ENCODE measurements around the gene UPK1A. TPM values are rescaled to one million over a fixed set of nuclear protein-coding genes. Genes with fewer than 3 reads are reported as not detected.
A peak's percentile ranks its signal among the peaks of the same experiment; 100 is the strongest.

The UPK1A gene
- total and polyA plus RNA-seq, 2 donors (not counting 1 experiment from before 2014, with no cell fraction given), result 0.16 TPM; not detected in 1

- H3K4me3 Mint-ChIP-seq, result no peak overlapping the region
- no peaks in the 10 kb centered on the region for H3K4me1 Mint-ChIP-seq
- intact Hi-C loops (cut with micrococcal nuclease), result loop anchor here (1.0 to 5.0 kb wide), 8 partner anchors 8 to 360 kb away; partner anchors contain the start of genes ARHGAP33, HSPB6, PROSER3 and THAP8
- H3K27ac Mint-ChIP-seq, result no peak overlapping the region
- no peaks in the 10 kb centered on the region for H3K27me3 ChIP-seq (replicated peaks in 1 of 4; ENCODE audit: control extremely low read depth in 1 of 4, control insufficient read depth in 3 of 4, insufficient read depth in 4 of 4, low read length in 3 of 4)
- H4K20me1 ChIP-seq (ENCODE audit: control insufficient read depth, insufficient read depth, low read length, poor library complexity, severe bottlenecking), result no peaks in the 10 kb centered on the region
- H3K9me3 Mint-ChIP-seq (ENCODE audit: insufficient read depth), result no peaks in the 10 kb centered on the region
- no peaks in the 10 kb centered on the region for H3K4me1 ChIP-seq (ENCODE audit: control insufficient read depth in 2 of 2, insufficient read depth in 2 of 2, low read length in 2 of 2)
- ChIA-PET CTCF (interaction anchor here (0.6 to 7.7 kb wide), 19 partner anchors 9 to 434 kb away, joined by 3 to 123 read pairs (median 4); partner anchors contain the start of genes IGFLR1, LIN37, PSENEN and U2AF1L4), POLR2A (interaction anchor here (1.2 kb wide), 1 partner anchor 15 kb away, joined by 6 read pairs; no protein-coding TSS in a partner anchor)
- TF ChIP-seq EZH2 (IDR thresholded peaks at IDR 0.05; ENCODE audit: borderline replicate concordance, insufficient read depth, low read depth, low read length, poor library complexity, severe bottlenecking), result no peak
- TF ChIP-seq CTCF (IDR thresholded peaks at IDR 0.05), result peak; percentile 99
- DNase-seq (peak; percentile 92), ATAC-seq (ENCODE audit: low read depth) (peak; percentile 100)
- no peaks in the 10 kb centered on the region for H3K9me3 ChIP-seq (ENCODE audit: control extremely low read depth in 1 of 3, control insufficient read depth in 2 of 3, insufficient read depth in 1 of 3, low read length in 2 of 3)
- H3K4me2 ChIP-seq (replicated peaks; ENCODE audit: low read depth, low read length, poor library complexity, severe bottlenecking), result no peak overlapping the region
- H3K36me3 ChIP-seq (replicated peaks in 1 of 2; ENCODE audit: control extremely low read depth in 1 of 2, control insufficient read depth in 1 of 2, extremely low read depth in 1 of 2, insufficient read depth in 2 of 2, low read length in 1 of 2), result no peaks in the 10 kb centered on the region
- H3K27me3 Mint-ChIP-seq, result no peaks in the 10 kb centered on the region
- H3K27ac ChIP-seq (ENCODE audit: low read length in 2 of 2), result no peak overlapping the region
- H3K9ac ChIP-seq (ENCODE audit: low read length), result no peak overlapping the region
- no peak overlapping the region for H3K4me3 ChIP-seq (ENCODE audit: control extremely low read depth in 1 of 5, extremely low read depth in 1 of 5, insufficient read depth in 1 of 5, low read depth in 2 of 5, low read length in 4 of 5)
- H2AFZ ChIP-seq (ENCODE audit: insufficient read depth, low read depth, low read length, poor library complexity, severe bottlenecking), result peak overlapping the region; percentile 39
- H3K79me2 ChIP-seq (ENCODE audit: control insufficient read depth, insufficient read depth, low read length), result no peaks in the 10 kb centered on the region
- WGBS (ENCODE audit: insufficient coverage), result 31% methylated on average over 4 of the region's 8 CpGs
Observed at GRCh38 chr19:35693835-35694599, 27.7 kb downstream of the UPK1A start.

- intact Hi-C loops (cut with micrococcal nuclease), result no loop called here
- POLR2A ChIA-PET, result interaction anchor here (1.2 to 2.2 kb wide), 2 partner anchors 16 to 18 kb away, joined by 6 to 7 read pairs; no protein-coding TSS in a partner anchor
- H3K27ac Mint-ChIP-seq, result no peak overlapping the region
Observed at GRCh38 chr19:35695895-35696422, 29.6 kb downstream of the UPK1A start.

More at GRCh38 chr19:35695895-35696422, 29.6 kb downstream of the UPK1A start:
- H3K9ac ChIP-seq (ENCODE audit: low read length), result no peak overlapping the region
- DNase-seq, result no peak
- no peaks in the 10 kb centered on the region for H3K79me2 ChIP-seq (ENCODE audit: control insufficient read depth, insufficient read depth, low read length)
- H3K4me3 ChIP-seq (ENCODE audit: control extremely low read depth in 1 of 5, extremely low read depth in 1 of 5, insufficient read depth in 1 of 5, low read depth in 2 of 5, low read length in 4 of 5), result no peak overlapping the region
- CTCF ChIA-PET, result interaction anchor here (1.7 to 7.7 kb wide), 3 partner anchors 12 to 24 kb away, joined by 7 to 123 read pairs (median 32); no protein-coding TSS in a partner anchor
- H3K4me1 ChIP-seq (ENCODE audit: control insufficient read depth in 2 of 2, insufficient read depth in 2 of 2, low read length in 2 of 2), result no peaks in the 10 kb centered on the region
- H3K27me3 ChIP-seq (replicated peaks in 1 of 4; ENCODE audit: control extremely low read depth in 1 of 4, control insufficient read depth in 3 of 4, insufficient read depth in 4 of 4, low read length in 3 of 4), result no peaks in the 10 kb centered on the region
- H3K4me2 ChIP-seq (replicated peaks; ENCODE audit: low read depth, low read length, poor library complexity, severe bottlenecking), result no peak overlapping the region
- no peak for ATAC-seq (ENCODE audit: low read depth)
- no peaks in the 10 kb centered on the region for H3K9me3 ChIP-seq (ENCODE audit: control extremely low read depth in 1 of 3, control insufficient read depth in 2 of 3, insufficient read depth in 1 of 3, low read length in 2 of 3)
- H2AFZ ChIP-seq (ENCODE audit: insufficient read depth, low read depth, low read length, poor library complexity, severe bottlenecking), result no peak overlapping the region
- no peaks in the 10 kb centered on the region for H3K27me3 Mint-ChIP-seq
- H3K4me3 Mint-ChIP-seq, result no peak overlapping the region
- no peaks in the 10 kb centered on the region for H3K36me3 ChIP-seq (replicated peaks in 1 of 2; ENCODE audit: control extremely low read depth in 1 of 2, control insufficient read depth in 1 of 2, extremely low read depth in 1 of 2, insufficient read depth in 2 of 2, low read length in 1 of 2)
- H3K4me1 Mint-ChIP-seq, result no peaks in the 10 kb centered on the region
- 100% methylated on average over 1 of the region's 2 CpGs for WGBS (ENCODE audit: insufficient coverage)
- H4K20me1 ChIP-seq (ENCODE audit: control insufficient read depth, insufficient read depth, low read length, poor library complexity, severe bottlenecking), result no peaks in the 10 kb centered on the region
- TF ChIP-seq CTCF (IDR thresholded peaks at IDR 0.05) (no peak), EZH2 (IDR thresholded peaks at IDR 0.05; ENCODE audit: borderline replicate concordance, insufficient read depth, low read depth, low read length, poor library complexity, severe bottlenecking) (no peak)
- H3K9me3 Mint-ChIP-seq (ENCODE audit: insufficient read depth), result no peaks in the 10 kb centered on the region
- H3K27ac ChIP-seq (ENCODE audit: low read length in 2 of 2), result no peak overlapping the region

Measured in B cell (primary cell).